Stimulated activated naive CD8-positive, alpha-beta T cell treated with anti-CD3 and anti-CD28 coated beads, Interleukin-15, Interleukin-2, amounts not matched to agents 100 ng/mL and 50 ng/mL, for 24 hours (primary cell): ENCODE measurements around the gene ZNF318.

Experiments used
- H3K27ac Mint-ChIP-seq: one replicate; pipeline ENCODE4 v1.8.0; 2021; ENCODE audit warnings: mild to moderate bottlenecking, mixed read lengths
- H3K27me3 Mint-ChIP-seq: one replicate; pipeline ENCODE4 v1.8.0; 2021; ENCODE audit warnings: mixed read lengths
- H3K36me3 Mint-ChIP-seq: one replicate; pipeline ENCODE4 v1.8.0; 2021; ENCODE audit warnings: low read depth, mixed read lengths
- H3K4me1 Mint-ChIP-seq: one replicate; pipeline ENCODE4 v1.8.0; 2021; ENCODE audit warnings: low read depth, mixed read lengths
- H3K4me3 Mint-ChIP-seq: one replicate; pipeline ENCODE4 v1.8.0; 2021; ENCODE audit warnings: mild to moderate bottlenecking, mixed read lengths
- H3K9me3 Mint-ChIP-seq: one replicate; pipeline ENCODE4 v1.8.0; 2021; ENCODE audit warnings: mixed read lengths

The ZNF318 gene

GRCh38 chr6:43334466-43335095 is 34.9 kb downstream of the ZNF318 start:
- Mint-ChIP-seq H3K9me3 (no peaks in the 10 kb centered on the region), H3K4me3 (no peak overlapping the region), H3K27ac (no peak overlapping the region), H3K27me3 (no peaks in the 10 kb centered on the region), H3K36me3 (peaks cover 9% of the 10 kb centered on the region), H3K4me1 (peaks cover 18% of the 10 kb centered on the region)

GRCh38 chr6:43331891-43332290 is 37.6 kb downstream of the ZNF318 start:
- Mint-ChIP-seq H3K36me3 (no peaks in the 10 kb centered on the region), H3K27ac (no peak overlapping the region), H3K9me3 (no peaks in the 10 kb centered on the region), H3K4me1 (peaks cover 12% of the 10 kb centered on the region), H3K4me3 (no peak overlapping the region), H3K27me3 (no peaks in the 10 kb centered on the region)

- no peaks in the 10 kb centered on the region for H3K36me3 Mint-ChIP-seq
- H3K27ac Mint-ChIP-seq: no peak overlapping the region
- H3K4me3 Mint-ChIP-seq: no peak overlapping the region
- no peaks in the 10 kb centered on the region for H3K27me3 Mint-ChIP-seq
- peaks cover 12% of the 10 kb centered on the region for H3K4me1 Mint-ChIP-seq
- H3K9me3 Mint-ChIP-seq: no peaks in the 10 kb centered on the region
These were observed 38.0 kb downstream of the ZNF318 start for GRCh38 chr6:43331470-43331869.

- H3K4me3 Mint-ChIP-seq: no peak overlapping the region
- no peaks in the 10 kb centered on the region for H3K27me3 Mint-ChIP-seq
- peaks cover 12% of the 10 kb centered on the region for H3K4me1 Mint-ChIP-seq
- H3K27ac Mint-ChIP-seq: no peak overlapping the region
- H3K9me3 Mint-ChIP-seq: no peaks in the 10 kb centered on the region
- H3K36me3 Mint-ChIP-seq: peaks cover 3% of the 10 kb centered on the region
These were observed 40.9 kb downstream of the ZNF318 start for GRCh38 chr6:43328528-43328927.

- no peaks in the 10 kb centered on the region for H3K9me3 Mint-ChIP-seq
- H3K27ac Mint-ChIP-seq: no peak overlapping the region
- no peaks in the 10 kb centered on the region for H3K27me3 Mint-ChIP-seq
- H3K4me3 Mint-ChIP-seq: no peak overlapping the region
- H3K4me1 Mint-ChIP-seq: no peaks in the 10 kb centered on the region
- peaks cover 3% of the 10 kb centered on the region for H3K36me3 Mint-ChIP-seq
These were observed 43.6 kb downstream of the ZNF318 start for GRCh38 chr6:43325876-43326275.

- H3K9me3 Mint-ChIP-seq: no peaks in the 10 kb centered on the region
These were observed 51.4 kb downstream of the ZNF318 start for GRCh38 chr6:43318011-43318410.

GRCh38 chr6:43313813-43314212 is 55.6 kb downstream of the ZNF318 start:
- Mint-ChIP-seq H3K4me3 (no peak overlapping the region), H3K9me3 (no peaks in the 10 kb centered on the region), H3K36me3 (no peaks in the 10 kb centered on the region), H3K27ac (no peak overlapping the region), H3K4me1 (peaks cover 18% of the 10 kb centered on the region), H3K27me3 (peaks cover 1% of the 10 kb centered on the region)

More at GRCh38 chr6:43318011-43318410, 51.4 kb downstream of the ZNF318 start:
- Mint-ChIP-seq H3K36me3 (no peaks in the 10 kb centered on the region), H3K4me1 (peaks cover under 1% of the 10 kb centered on the region), H3K4me3 (no peak overlapping the region), H3K27ac (no peak overlapping the region), H3K27me3 (no peaks in the 10 kb centered on the region)

- Mint-ChIP-seq H3K9me3 (no peaks in the 10 kb centered on the region), H3K27me3 (peaks cover 4% of the 10 kb centered on the region), H3K36me3 (no peaks in the 10 kb centered on the region), H3K27ac (no peak overlapping the region), H3K4me3 (no peak overlapping the region), H3K4me1 (peaks cover 22% of the 10 kb centered on the region)
These were observed 57.8 kb downstream of the ZNF318 start for GRCh38 chr6:43311666-43312065.

GRCh38 chr6:43310624-43311023 is 58.8 kb downstream of the ZNF318 start:
- no peak overlapping the region for H3K4me3 Mint-ChIP-seq
- H3K27me3 Mint-ChIP-seq: peaks cover 4% of the 10 kb centered on the region
- H3K4me1 Mint-ChIP-seq: peaks cover 22% of the 10 kb centered on the region
- H3K27ac Mint-ChIP-seq: no peak overlapping the region
- H3K36me3 Mint-ChIP-seq: no peaks in the 10 kb centered on the region
- H3K9me3 Mint-ChIP-seq: no peaks in the 10 kb centered on the region

- no peaks in the 10 kb centered on the region for H3K9me3 Mint-ChIP-seq
- no peaks in the 10 kb centered on the region for H3K36me3 Mint-ChIP-seq
- peaks cover 4% of the 10 kb centered on the region for H3K27me3 Mint-ChIP-seq
- no peak overlapping the region for H3K4me3 Mint-ChIP-seq
- peaks cover 22% of the 10 kb centered on the region for H3K4me1 Mint-ChIP-seq
- no peak overlapping the region for H3K27ac Mint-ChIP-seq
These were observed 59.3 kb downstream of the ZNF318 start for GRCh38 chr6:43310134-43310533.

GRCh38 chr6:43308990-43309477 is 60.4 kb downstream of the ZNF318 start:
- H3K27ac Mint-ChIP-seq: no peak overlapping the region
- H3K27me3 Mint-ChIP-seq: peaks cover 4% of the 10 kb centered on the region
- H3K36me3 Mint-ChIP-seq: no peaks in the 10 kb centered on the region
- H3K9me3 Mint-ChIP-seq: no peaks in the 10 kb centered on the region
- peaks cover 22% of the 10 kb centered on the region for H3K4me1 Mint-ChIP-seq
- peak overlapping the region; percentile 80 for H3K4me3 Mint-ChIP-seq

GRCh38 chr6:43308101-43308989 is 61.1 kb downstream of the ZNF318 start, which contains the start of gene CRIP3:
TSS of gene CRIP3 (minus strand) at chr6:43308826. CDS start at chr6:43308792, 34 bp downstream.
- H3K27me3 Mint-ChIP-seq: peaks cover 4% of the 10 kb centered on the region
- no peaks in the 10 kb centered on the region for H3K9me3 Mint-ChIP-seq
- no peak within 1 kb of the TSS for H3K27ac Mint-ChIP-seq

GRCh38 chr6:43307451-43308100 is 61.9 kb downstream of the ZNF318 start:
- H3K4me3 Mint-ChIP-seq: no peak overlapping the region
- H3K27ac Mint-ChIP-seq: no peak overlapping the region
- no peaks in the 10 kb centered on the region for H3K9me3 Mint-ChIP-seq
- H3K4me1 Mint-ChIP-seq: peaks cover 18% of the 10 kb centered on the region
- no peaks in the 10 kb centered on the region for H3K36me3 Mint-ChIP-seq
- H3K27me3 Mint-ChIP-seq: peaks cover 4% of the 10 kb centered on the region

More at GRCh38 chr6:43308101-43308989, 61.1 kb downstream of the ZNF318 start, which contains the start of gene CRIP3:
- Mint-ChIP-seq H3K36me3 (no peaks in the 10 kb centered on the region), H3K4me1 (peaks cover 22% of the 10 kb centered on the region), H3K4me3 (peak within 1 kb of the TSS; percentile 80)

GRCh38 chr6:43306086-43306485 is 63.4 kb downstream of the ZNF318 start:
- Mint-ChIP-seq H3K27me3 (peaks cover 4% of the 10 kb centered on the region), H3K36me3 (no peaks in the 10 kb centered on the region), H3K27ac (no peak overlapping the region), H3K9me3 (no peaks in the 10 kb centered on the region), H3K4me1 (peaks cover 18% of the 10 kb centered on the region), H3K4me3 (no peak overlapping the region)

GRCh38 chr6:43304882-43305281 is 64.6 kb downstream of the ZNF318 start:
- no peaks in the 10 kb centered on the region for H3K36me3 Mint-ChIP-seq
- peaks cover 7% of the 10 kb centered on the region for H3K27me3 Mint-ChIP-seq
- no peaks in the 10 kb centered on the region for H3K9me3 Mint-ChIP-seq
- H3K4me3 Mint-ChIP-seq: no peak overlapping the region
- H3K4me1 Mint-ChIP-seq: peaks cover 10% of the 10 kb centered on the region
- no peak overlapping the region for H3K27ac Mint-ChIP-seq
